ENCODE data around the gene GSX2.

DNA sequence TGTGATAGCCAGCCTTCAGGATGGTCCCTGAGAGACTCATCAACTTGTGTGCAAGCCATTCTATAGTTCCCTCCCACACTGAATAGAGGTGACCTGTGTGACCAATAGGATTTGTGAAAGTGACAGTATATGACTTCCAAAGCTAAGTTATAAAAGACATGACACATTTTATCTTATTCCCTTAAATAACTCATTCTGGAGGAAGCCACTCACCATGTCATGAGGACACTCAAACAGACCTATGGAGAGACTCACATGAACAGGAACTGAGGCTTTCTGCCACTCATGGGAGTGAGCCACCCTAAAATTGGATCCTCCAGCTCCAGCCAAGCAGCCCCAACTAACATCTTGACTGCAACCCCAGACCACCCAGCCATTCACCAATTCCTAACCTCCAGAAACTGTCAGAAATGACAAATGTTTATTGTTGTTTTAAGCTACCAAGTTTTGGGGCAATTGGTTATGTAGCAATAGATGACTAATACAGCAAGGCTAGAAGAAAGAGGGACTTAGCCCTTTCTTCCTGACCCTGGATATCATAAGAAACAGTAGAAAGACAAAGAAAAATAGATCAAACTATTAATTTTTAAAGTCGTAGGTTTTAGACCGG, 26.6 kb upstream of the GSX2 start:
- no peak for TF ChIP-seq CTCF (IDR thresholded peaks at IDR 0.05 in 8 of 11, conservative IDR thresholded peaks at IDR 0.05 in 3 of 11)
- TF ChIP-seq POLR2AphosphoS5 (IDR thresholded peaks at IDR 0.05) = no peak
- no peak for TF ChIP-seq POLR2A (IDR thresholded peaks at IDR 0.05)
